ENCODE measurements around the gene TNFAIP2.

DNA sequence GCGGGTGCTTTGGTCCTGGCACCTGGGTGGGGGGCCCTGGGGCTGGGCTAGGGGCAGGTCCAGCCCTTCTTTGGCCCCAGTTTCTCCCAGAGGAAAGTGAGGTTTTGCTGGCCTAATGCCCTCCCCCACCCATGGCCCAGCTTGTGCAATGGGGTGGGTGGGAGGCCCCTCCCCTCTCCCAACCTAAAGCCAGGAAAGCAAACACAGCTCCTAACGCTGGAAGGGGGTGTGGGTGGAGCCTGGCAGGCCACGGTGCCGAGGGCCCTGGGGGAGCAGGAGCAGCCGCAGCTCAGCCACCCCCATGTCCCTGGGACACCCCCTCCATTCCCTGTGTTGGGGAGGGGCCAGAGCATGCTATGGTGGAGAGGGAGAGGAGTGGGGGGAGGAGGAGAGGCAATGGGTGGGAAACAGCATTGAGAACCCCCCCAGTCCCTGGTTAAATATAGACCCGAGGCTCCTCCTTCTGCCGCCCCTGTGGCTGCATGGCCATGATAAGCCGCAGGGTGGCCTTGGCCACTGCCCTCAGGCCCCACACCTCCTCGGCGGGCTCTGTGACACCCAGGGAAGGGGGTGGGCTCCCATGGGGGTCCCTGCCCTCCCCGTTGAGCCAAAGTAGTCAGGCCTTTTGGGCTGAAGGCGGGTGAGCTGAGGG is 24.1 kb upstream of the TNFAIP2 start:
- TF ChIP-seq GATA3 (IDR thresholded peaks at IDR 0.05; ENCODE audit: low read depth, low read length) (no peak), GATA2 (IDR thresholded peaks at IDR 0.05; ENCODE audit: low read depth, low read length) (no peak)

All from SH-SY5Y (cell line).